Adipocyte (in vitro differentiated cells): ENCODE results near the gene JCAD.

Source experiments
- DNase-seq: peaks from one replicate; pipeline ENCODE4 v3.0.0-alpha.2; 2015; ENCODE audit warnings: low read depth
- H3K27me3 ChIP-seq: replicated peaks from 2 replicates; pipeline ENCODE4 v1.7.0; 2013; ENCODE audit warnings: mild to moderate bottlenecking, low read length, moderate library complexity; ENCODE audit not compliant: control insufficient read depth, insufficient read depth
- H3K36me3 ChIP-seq: 2 replicates; pipeline ENCODE4 v1.7.0; 2013; ENCODE audit warnings: low read length, mild to moderate bottlenecking, moderate library complexity; ENCODE audit not compliant: control insufficient read depth, insufficient read depth, severe bottlenecking
- H3K4me1 ChIP-seq: 2 replicates; pipeline ENCODE4 v1.7.0; 2013; ENCODE audit warnings: mild to moderate bottlenecking, low read length, moderate library complexity; ENCODE audit not compliant: control insufficient read depth, insufficient read depth
- H3K4me3 ChIP-seq: 2 replicates; pipeline ENCODE4 v1.7.0; 2013; ENCODE audit warnings: mild to moderate bottlenecking, low read length, moderate library complexity
- H3K9ac ChIP-seq: 2 replicates; pipeline ENCODE4 v1.7.0; 2013; ENCODE audit warnings: mild to moderate bottlenecking, low read length, moderate library complexity
- H3K9me3 ChIP-seq: 2 replicates; pipeline ENCODE4 v1.7.0; 2013; ENCODE audit warnings: mild to moderate bottlenecking, low read length, moderate library complexity; ENCODE audit not compliant: control insufficient read depth

JCAD gene

GRCh38 chr10:30043476-30044270 lies 15.7 kb downstream of the JCAD start:
- Histone ChIP-seq H3K36me3 (peaks cover 70% of the 10 kb centered on the region), H3K4me1 (no peaks in the 10 kb centered on the region), H3K27me3 (no peaks in the 10 kb centered on the region), H3K4me3 (no peak overlapping the region), H3K9ac (no peak overlapping the region), H3K9me3 (no peaks in the 10 kb centered on the region)
- DNase-seq: no peak

- no peak for DNase-seq
- Histone ChIP-seq H3K9me3 (no peaks in the 10 kb centered on the region), H3K4me1 (no peaks in the 10 kb centered on the region), H3K9ac (no peak overlapping the region), H3K4me3 (no peak overlapping the region), H3K36me3 (peaks cover 70% of the 10 kb centered on the region), H3K27me3 (no peaks in the 10 kb centered on the region)
Measured at GRCh38 chr10:30042820-30043219, 16.6 kb downstream of the JCAD start.

GRCh38 chr10:30041196-30042105 lies 17.9 kb downstream of the JCAD start:
- no peaks in the 10 kb centered on the region for H3K27me3 ChIP-seq
- DNase-seq: no peak
- no peaks in the 10 kb centered on the region for H3K9me3 ChIP-seq
- H3K36me3 ChIP-seq: peaks cover 61% of the 10 kb centered on the region
- no peak overlapping the region for H3K4me3 ChIP-seq
- H3K4me1 ChIP-seq: no peaks in the 10 kb centered on the region
- no peak overlapping the region for H3K9ac ChIP-seq

GRCh38 chr10:30040597-30040996 lies 18.8 kb downstream of the JCAD start:
- no peaks in the 10 kb centered on the region for H3K4me1 ChIP-seq

GRCh38 chr10:30039988-30040387 lies 19.4 kb downstream of the JCAD start:
- Histone ChIP-seq H3K9me3 (no peaks in the 10 kb centered on the region), H3K4me3 (no peak overlapping the region), H3K27me3 (no peaks in the 10 kb centered on the region), H3K36me3 (peaks cover 46% of the 10 kb centered on the region), H3K9ac (no peak overlapping the region), H3K4me1 (no peaks in the 10 kb centered on the region)
- no peak for DNase-seq

More at GRCh38 chr10:30040597-30040996, 18.8 kb downstream of the JCAD start:
- DNase-seq: no peak
- Histone ChIP-seq H3K9me3 (no peaks in the 10 kb centered on the region), H3K27me3 (no peaks in the 10 kb centered on the region), H3K4me3 (no peak overlapping the region), H3K9ac (no peak overlapping the region), H3K36me3 (peaks cover 52% of the 10 kb centered on the region)

GRCh38 chr10:30039567-30039966 lies 19.8 kb downstream of the JCAD start:
- Histone ChIP-seq H3K36me3 (peaks cover 46% of the 10 kb centered on the region), H3K27me3 (no peaks in the 10 kb centered on the region), H3K9me3 (no peaks in the 10 kb centered on the region), H3K4me1 (no peaks in the 10 kb centered on the region), H3K9ac (no peak overlapping the region), H3K4me3 (no peak overlapping the region)
- no peak for DNase-seq

- no peaks in the 10 kb centered on the region for H3K9me3 ChIP-seq
- H3K36me3 ChIP-seq: peaks cover 44% of the 10 kb centered on the region
- no peak for DNase-seq
Measured at GRCh38 chr10:30038781-30039536, 20.4 kb downstream of the JCAD start.

GRCh38 chr10:30037620-30038336 lies 21.6 kb downstream of the JCAD start:
- Histone ChIP-seq H3K9ac (no peak overlapping the region), H3K4me1 (no peaks in the 10 kb centered on the region), H3K4me3 (no peak overlapping the region), H3K36me3 (peaks cover 39% of the 10 kb centered on the region), H3K9me3 (no peaks in the 10 kb centered on the region), H3K27me3 (no peaks in the 10 kb centered on the region)
- no peak for DNase-seq

More at GRCh38 chr10:30038781-30039536, 20.4 kb downstream of the JCAD start:
- H3K4me1 ChIP-seq: no peaks in the 10 kb centered on the region
- H3K4me3 ChIP-seq: no peak overlapping the region
- H3K9ac ChIP-seq: no peak overlapping the region
- H3K27me3 ChIP-seq: no peaks in the 10 kb centered on the region

- no peaks in the 10 kb centered on the region for H3K9me3 ChIP-seq
- DNase-seq: no peak
- H3K9ac ChIP-seq: no peak overlapping the region
- no peaks in the 10 kb centered on the region for H3K27me3 ChIP-seq
- H3K36me3 ChIP-seq: peaks cover 32% of the 10 kb centered on the region
- peaks cover 4% of the 10 kb centered on the region for H3K4me1 ChIP-seq
- H3K4me3 ChIP-seq: no peak overlapping the region
Measured at GRCh38 chr10:30036811-30037210, 22.6 kb downstream of the JCAD start.

GRCh38 chr10:30036341-30036740 lies 23.0 kb downstream of the JCAD start:
- peaks cover 30% of the 10 kb centered on the region for H3K36me3 ChIP-seq

More at GRCh38 chr10:30036341-30036740, 23.0 kb downstream of the JCAD start:
- no peak for DNase-seq
- H3K4me3 ChIP-seq: no peak overlapping the region
- H3K9me3 ChIP-seq: no peaks in the 10 kb centered on the region
- no peaks in the 10 kb centered on the region for H3K27me3 ChIP-seq
- no peak overlapping the region for H3K9ac ChIP-seq
- H3K4me1 ChIP-seq: peaks cover 4% of the 10 kb centered on the region
